Smooth muscle cell (in vitro differentiated cells): Measurements from ENCODE around the gene ETNPPL. TPM values are rescaled to one million over a fixed set of nuclear protein-coding genes. Genes with fewer than 3 reads are reported as not detected.

Experiments used
- DNase-seq: peaks from one replicate; lab custom pipeline; 2025; ENCODE audit not compliant: unreplicated experiment; lab: John Stamatoyannopoulos, UW
- H2AFZ ChIP-seq: fragments of 200-600 bp; sonication (generic); 2 replicates; pipeline ENCODE4 v1.6.0; 2016; ENCODE audit warnings: antibody characterized with exemption, low read depth, mild to moderate bottlenecking
- H3F3A ChIP-seq: fragments of 200-600 bp; sonication (generic); 2 replicates; pipeline ENCODE4 v1.6.0; 2017; ENCODE audit warnings: antibody characterized with exemption, low read depth
- H3K27ac ChIP-seq: fragments of 200-600 bp; sonication (generic); 2 replicates; pipeline ENCODE4 v1.5.1; 2016; ENCODE audit warnings: low read depth, mild to moderate bottlenecking
- H3K27me3 ChIP-seq: fragments of 200-600 bp; sonication (generic); 2 replicates; pipeline ENCODE4 v1.6.1; 2016; ENCODE audit warnings: low read depth, mild to moderate bottlenecking
- H3K36me3 ChIP-seq: fragments of 200-600 bp; sonication (generic); 2 replicates; pipeline ENCODE4 v1.5.1; 2016; ENCODE audit warnings: low read depth
- H3K4me1 ChIP-seq: fragments of 200-600 bp; sonication (generic); 2 replicates; pipeline ENCODE4 v1.5.1; 2016; ENCODE audit warnings: low read depth
- H3K4me2 ChIP-seq: fragments of 200-600 bp; sonication (generic); 2 replicates; pipeline ENCODE4 v1.6.0; 2016; ENCODE audit warnings: mild to moderate bottlenecking
- H3K4me3 ChIP-seq: fragments of 200-600 bp; sonication (generic); 2 replicates; pipeline ENCODE4 v1.5.1; 2016; ENCODE audit warnings: mild to moderate bottlenecking
- H3K79me2 ChIP-seq: fragments of 200-600 bp; sonication (generic); 2 replicates; pipeline ENCODE4 v1.6.0; 2016; ENCODE audit warnings: low read depth, mild to moderate bottlenecking
- H3K9ac ChIP-seq: fragments of 200-600 bp; sonication (generic); 2 replicates; pipeline ENCODE4 v1.6.0; 2016; ENCODE audit warnings: low read depth
- H3K9me3 ChIP-seq: fragments of 200-600 bp; sonication (generic); replicated peaks from 2 replicates; pipeline ENCODE4 v1.5.1; 2016; ENCODE audit warnings: low read depth
- H4K20me1 ChIP-seq: fragments of 200-600 bp; sonication (generic); 2 replicates; pipeline ENCODE4 v1.6.0; 2016; ENCODE audit warnings: low read depth
- WGBS: methylation state at CpG from one replicate; pipeline ENCODE4 v1.1.7; 2016; ENCODE audit warnings: low lambda C conversion rate; 5-methylcytosine and 5-hydroxymethylcytosine counted together
- polyA plus RNA-seq: library from polyadenylated mRNA; unstranded; fragments of >200 nt; fragmentation: Nextera tagmentation; extraction: Ambion mirVana; gene quantifications from 2 replicates; pipeline ENCODE4 v1.2.1, GENCODE V29; 2016
- total RNA-seq: library from RNA; depleted of rRNA; stranded (reverse); fragments of >200 nt; gene quantifications from 2 replicates; pipeline ENCODE4 v1.2.3, GENCODE V29; 2014
- TF ChIP-seq, protein P1 (sequence below): fragments of 200-600 bp; sonication (generic); IDR thresholded peaks from 2 replicates; pipeline ENCODE4 v1.5.1; 2017; ENCODE audit warnings: borderline replicate concordance, mild to moderate bottlenecking, antibody characterized with exemption; ENCODE audit not compliant: insufficient read depth, poor library complexity, severe bottlenecking

ETNPPL gene
- total and polyA plus RNA-seq, 2 experiments from 2014 or later: not detected

DNA sequence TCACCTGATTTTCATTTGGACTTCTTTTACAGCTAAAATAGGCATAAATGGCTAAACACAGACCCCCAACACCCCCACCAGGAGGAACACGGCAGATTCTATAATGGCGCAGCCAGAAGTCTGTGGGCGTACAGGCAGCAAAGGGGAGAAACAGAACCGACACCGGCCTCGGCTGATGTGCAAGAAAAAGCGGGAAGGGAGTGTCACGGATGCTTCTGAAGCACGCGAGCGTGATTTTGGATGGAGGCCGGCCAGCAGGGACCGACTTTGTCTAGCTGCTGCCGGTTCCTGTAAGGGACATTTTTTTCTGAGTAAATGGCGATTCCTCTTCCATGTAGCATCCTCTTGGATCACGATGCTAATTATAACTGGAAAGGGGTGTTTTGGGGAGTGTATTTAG is 24.9 kb upstream of the ETNPPL start:
- 95% methylated on average over 16 of the region's 16 CpGs for WGBS
- Histone ChIP-seq H3K9ac (no peak overlapping the region), H2AFZ (no peak overlapping the region), H3K27ac (no peak overlapping the region), H3F3A (no peaks in the 10 kb centered on the region), H4K20me1 (no peaks in the 10 kb centered on the region), H3K4me3 (no peak overlapping the region), H3K36me3 (no peaks in the 10 kb centered on the region), H3K9me3 (no peaks in the 10 kb centered on the region), H3K79me2 (no peaks in the 10 kb centered on the region), H3K27me3 (no peaks in the 10 kb centered on the region), H3K4me1 (no peaks in the 10 kb centered on the region), H3K4me2 (no peak overlapping the region)
- no peak for DNase-seq
- TF ChIP-seq, protein P1, sequence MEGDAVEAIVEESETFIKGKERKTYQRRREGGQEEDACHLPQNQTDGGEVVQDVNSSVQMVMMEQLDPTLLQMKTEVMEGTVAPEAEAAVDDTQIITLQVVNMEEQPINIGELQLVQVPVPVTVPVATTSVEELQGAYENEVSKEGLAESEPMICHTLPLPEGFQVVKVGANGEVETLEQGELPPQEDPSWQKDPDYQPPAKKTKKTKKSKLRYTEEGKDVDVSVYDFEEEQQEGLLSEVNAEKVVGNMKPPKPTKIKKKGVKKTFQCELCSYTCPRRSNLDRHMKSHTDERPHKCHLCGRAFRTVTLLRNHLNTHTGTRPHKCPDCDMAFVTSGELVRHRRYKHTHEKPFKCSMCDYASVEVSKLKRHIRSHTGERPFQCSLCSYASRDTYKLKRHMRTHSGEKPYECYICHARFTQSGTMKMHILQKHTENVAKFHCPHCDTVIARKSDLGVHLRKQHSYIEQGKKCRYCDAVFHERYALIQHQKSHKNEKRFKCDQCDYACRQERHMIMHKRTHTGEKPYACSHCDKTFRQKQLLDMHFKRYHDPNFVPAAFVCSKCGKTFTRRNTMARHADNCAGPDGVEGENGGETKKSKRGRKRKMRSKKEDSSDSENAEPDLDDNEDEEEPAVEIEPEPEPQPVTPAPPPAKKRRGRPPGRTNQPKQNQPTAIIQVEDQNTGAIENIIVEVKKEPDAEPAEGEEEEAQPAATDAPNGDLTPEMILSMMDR: no peak

DNA sequence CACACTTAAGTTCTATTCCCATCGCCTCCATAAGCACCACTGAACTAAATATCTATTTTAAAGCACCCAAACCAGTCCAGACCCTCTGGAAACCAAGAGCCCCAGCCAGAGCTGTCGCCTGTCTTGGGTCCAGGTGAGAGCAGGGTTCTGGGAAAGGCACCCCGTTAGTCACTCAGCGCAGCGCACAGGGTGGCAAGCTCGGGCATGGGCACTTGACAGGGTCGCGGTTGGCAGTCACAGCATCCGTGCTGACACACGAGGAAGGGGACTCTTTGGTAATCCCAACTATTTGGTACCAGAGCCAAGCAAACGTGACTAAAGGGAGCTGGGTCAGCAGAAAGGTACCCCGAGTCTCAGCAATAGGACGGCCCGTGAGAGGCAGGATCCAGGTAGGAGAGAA is 24.3 kb upstream of the ETNPPL start:
- H3K9me3 ChIP-seq: no peaks in the 10 kb centered on the region
- H3K79me2 ChIP-seq: no peaks in the 10 kb centered on the region
- H3K36me3 ChIP-seq: no peaks in the 10 kb centered on the region
- H3K4me3 ChIP-seq: no peak overlapping the region
- TF ChIP-seq, protein P1: no peak
- no peak overlapping the region for H2AFZ ChIP-seq
- H4K20me1 ChIP-seq: no peaks in the 10 kb centered on the region
- no peak overlapping the region for H3K4me2 ChIP-seq
- no peaks in the 10 kb centered on the region for H3K4me1 ChIP-seq
- WGBS: 92% methylated on average over 14 of the region's 14 CpGs
- H3K27me3 ChIP-seq: no peaks in the 10 kb centered on the region
- no peaks in the 10 kb centered on the region for H3F3A ChIP-seq
- H3K9ac ChIP-seq: no peak overlapping the region
- no peak for DNase-seq
- H3K27ac ChIP-seq: no peak overlapping the region

DNA sequence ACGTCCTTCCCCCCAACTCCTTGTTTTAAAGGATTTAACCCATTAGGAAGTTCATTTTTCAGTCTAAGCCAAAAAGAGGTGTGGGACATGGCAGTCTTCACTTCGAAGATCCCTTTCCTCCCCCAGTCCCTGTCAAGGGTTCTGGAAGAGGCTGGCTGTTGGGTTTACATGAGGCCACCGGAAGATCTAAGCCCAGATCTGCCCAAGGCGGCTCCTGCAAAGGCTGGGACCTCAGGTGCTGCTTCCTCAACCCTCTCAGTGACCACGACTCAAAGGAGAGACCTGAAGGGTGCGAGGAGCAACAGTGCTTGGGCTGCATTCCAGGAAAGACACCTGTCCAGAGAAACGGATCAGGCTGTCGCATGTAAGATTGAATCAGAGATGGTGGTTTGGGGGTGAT is 23.5 kb upstream of the ETNPPL start:
- Histone ChIP-seq H3K4me1 (no peaks in the 10 kb centered on the region), H3F3A (no peaks in the 10 kb centered on the region)
- 92% methylated on average over 8 of the region's 8 CpGs for WGBS

More for the DNA sequence above, 23.5 kb upstream of the ETNPPL start:
- no peaks in the 10 kb centered on the region for H3K9me3 ChIP-seq
- TF ChIP-seq, protein P1: no peak
- no peaks in the 10 kb centered on the region for H3K36me3 ChIP-seq
- no peak overlapping the region for H3K27ac ChIP-seq
- H4K20me1 ChIP-seq: no peaks in the 10 kb centered on the region
- no peak overlapping the region for H2AFZ ChIP-seq
- H3K27me3 ChIP-seq: no peaks in the 10 kb centered on the region
- no peak overlapping the region for H3K4me3 ChIP-seq
- no peak overlapping the region for H3K4me2 ChIP-seq
- DNase-seq: no peak
- H3K79me2 ChIP-seq: no peaks in the 10 kb centered on the region
- no peak overlapping the region for H3K9ac ChIP-seq
